Neural cell (in vitro differentiated cells): ENCODE results near the gene APBA1. TPM values are rescaled to one million over a fixed set of nuclear protein-coding genes. Genes with fewer than 3 reads are reported as not detected.

Experiments
- H2AFZ ChIP-seq: fragments of 200-600, 300-800 bp; sonication (generic), shearing (Covaris generic); 2 replicates; pipeline ENCODE4 v1.6.0; 2014; ENCODE audit warnings: low read depth, mild to moderate bottlenecking, antibody characterized with exemption, low read length, moderate library complexity
- H3F3A ChIP-seq: fragments of 200-600 bp; shearing (Covaris generic); 2 replicates; pipeline ENCODE4 v1.6.1; 2016; ENCODE audit warnings: mild to moderate bottlenecking, moderate library complexity, mixed read lengths, antibody characterized with exemption, low read length; ENCODE audit not compliant: insufficient read depth, poor library complexity, severe bottlenecking
- H3K27ac ChIP-seq: fragments of 200-600, 300-800 bp; sonication (generic), shearing (Covaris generic); 2 replicates; pipeline ENCODE4 v1.5.1; 2014; ENCODE audit warnings: mild to moderate bottlenecking, low read length, moderate library complexity
- H3K27me3 ChIP-seq: fragments of 300-800, 200-600 bp; sonication (generic), shearing (Covaris generic); 2 replicates; pipeline ENCODE4 v1.6.0; 2014; ENCODE audit warnings: mild to moderate bottlenecking, low read depth, low read length, moderate library complexity; ENCODE audit not compliant: insufficient read depth
- H3K36me3 ChIP-seq: fragments of 300-800, 200-600 bp; sonication (generic), shearing (Covaris generic); 2 replicates; pipeline ENCODE4 v1.5.1; 2014; ENCODE audit warnings: mild to moderate bottlenecking, antibody characterized with exemption, low read length, moderate library complexity; ENCODE audit not compliant: insufficient read depth
- H3K4me2 ChIP-seq: fragments of 300-800, 200-600 bp; sonication (generic), shearing (Covaris generic); 2 replicates; pipeline ENCODE4 v1.6.0; 2014; ENCODE audit warnings: mild to moderate bottlenecking, low read length
- H3K4me3 ChIP-seq: fragments of 300-800, 200-600 bp; sonication (generic), shearing (Covaris generic); 2 replicates; pipeline ENCODE4 v1.5.1; 2014; ENCODE audit warnings: mild to moderate bottlenecking, low read length, moderate library complexity
- H3K79me2 ChIP-seq: fragments of 200-600 bp; shearing (Covaris generic); replicated peaks from 2 replicates; pipeline ENCODE4 v1.6.0; 2014; ENCODE audit warnings: mild to moderate bottlenecking, low read length, moderate library complexity; ENCODE audit not compliant: insufficient read depth
- H3K9ac ChIP-seq: fragments of 300-800, 200-600 bp; sonication (generic), shearing (Covaris generic); 2 replicates; pipeline ENCODE4 v1.6.1; 2016; ENCODE audit warnings: mild to moderate bottlenecking, low read length, mixed read lengths
- H3K9me2 ChIP-seq: fragments of 200-600 bp; shearing (Covaris generic); 2 replicates; pipeline ENCODE4 v1.6.1; 2016; ENCODE audit warnings: mild to moderate bottlenecking, low read length, mixed read lengths; ENCODE audit not compliant: insufficient read depth
- H3K9me3 ChIP-seq: fragments of 200-600, 300-800 bp; sonication (generic), shearing (Covaris generic); 2 replicates; pipeline ENCODE4 v1.6.1; 2016; ENCODE audit warnings: mild to moderate bottlenecking, mixed run types, low read length, moderate library complexity, mixed read lengths
- H4K20me1 ChIP-seq: fragments of 200-600 bp; shearing (Covaris generic); 2 replicates; pipeline ENCODE4 v1.6.1; 2016; ENCODE audit warnings: mild to moderate bottlenecking, mixed run types; ENCODE audit not compliant: insufficient read depth
- CTCF ChIP-seq: fragments of 450-650 bp; IDR thresholded peaks from 2 replicates; pipeline ENCODE4 v1.5.1; 2014; ENCODE audit warnings: antibody characterized with exemption, mild to moderate bottlenecking, moderate library complexity; ENCODE audit not compliant: poor library complexity, severe bottlenecking
- EP300 ChIP-seq: fragments of 450-650 bp; conservative IDR thresholded peaks from 2 replicates; pipeline ENCODE4 v1.6.1; 2014; ENCODE audit warnings: antibody characterized with exemption, mild to moderate bottlenecking, moderate library complexity; ENCODE audit not compliant: poor library complexity, severe bottlenecking
- EZH2 ChIP-seq: fragments of 200-600, 300-800 bp; shearing (Covaris generic), sonication (generic); IDR thresholded peaks from 2 replicates; pipeline ENCODE4 v1.6.1; 2014; ENCODE audit warnings: antibody characterized with exemption, low read length, borderline replicate concordance, mild to moderate bottlenecking; ENCODE audit not compliant: insufficient read depth, poor library complexity, severe bottlenecking
- MXI1 ChIP-seq: fragments of 450-650 bp; conservative IDR thresholded peaks from 2 replicates; pipeline ENCODE4 v1.6.1; 2014; ENCODE audit warnings: antibody characterized with exemption, mild to moderate bottlenecking; ENCODE audit not compliant: poor library complexity, severe bottlenecking
- POLR2AphosphoS5 ChIP-seq: IDR thresholded peaks from 2 replicates; pipeline ENCODE4 v1.6.1; 2012
- RAD21 ChIP-seq: fragments of 450-650 bp; conservative IDR thresholded peaks from 2 replicates; pipeline ENCODE4 v1.6.1; 2014; ENCODE audit warnings: antibody characterized with exemption, mild to moderate bottlenecking, moderate library complexity
- REST ChIP-seq: IDR thresholded peaks from 2 replicates; pipeline ENCODE4 v1.6.1; 2012; ENCODE audit warnings: borderline replicate concordance
- SMC3 ChIP-seq: fragments of 450-650 bp; conservative IDR thresholded peaks from 2 replicates; pipeline ENCODE4 v1.6.1; 2014; ENCODE audit warnings: antibody characterized with exemption, mild to moderate bottlenecking, moderate library complexity; ENCODE audit not compliant: poor library complexity
- TAF1 ChIP-seq: IDR thresholded peaks from 2 replicates; pipeline ENCODE4 v1.6.1; 2012; ENCODE audit warnings: low read depth
- polyA plus RNA-seq: library from polyadenylated mRNA; depleted of rRNA; stranded (reverse); fragments of >200 nt; gene quantifications from 2 replicates; pipeline ENCODE4 v1.2.3, GENCODE V29; 2014

APBA1 gene
- polyA plus RNA-seq, 1 donor from 2014 or later, result 10.9 TPM

- H3K27ac ChIP-seq, result no peak overlapping the region
- TF ChIP-seq RAD21, result no peak
- no peak for TF ChIP-seq EZH2
- no peak for TF ChIP-seq TAF1
- TF ChIP-seq POLR2AphosphoS5, result no peak
- no peak for TF ChIP-seq SMC3
- no peak for TF ChIP-seq MXI1
- no peak for TF ChIP-seq REST
- no peak for TF ChIP-seq CTCF
- no peak for TF ChIP-seq EP300
- no peak overlapping the region for H3K4me2 ChIP-seq
- H4K20me1 ChIP-seq, result no peaks in the 10 kb centered on the region
- no peaks in the 10 kb centered on the region for H3F3A ChIP-seq
- H3K9me3 ChIP-seq, result no peaks in the 10 kb centered on the region
- no peaks in the 10 kb centered on the region for H3K9me2 ChIP-seq
- no peaks in the 10 kb centered on the region for H3K27me3 ChIP-seq
- no peak overlapping the region for H3K9ac ChIP-seq
- no peaks in the 10 kb centered on the region for H3K79me2 ChIP-seq
- H3K4me3 ChIP-seq, result no peak overlapping the region
- H3K36me3 ChIP-seq, result no peaks in the 10 kb centered on the region
- H2AFZ ChIP-seq, result no peak overlapping the region
These were observed 5.8 kb upstream of the APBA1 start for GRCh38 chr9:69677931-69678330.

GRCh38 chr9:69675563-69675962 is 3.4 kb upstream of the APBA1 start:
- no peaks in the 10 kb centered on the region for H3K27me3 ChIP-seq
- no peaks in the 10 kb centered on the region for H3F3A ChIP-seq
- H3K4me2 ChIP-seq, result no peak overlapping the region
- H4K20me1 ChIP-seq, result no peaks in the 10 kb centered on the region
- H3K9ac ChIP-seq, result no peak overlapping the region
- no peaks in the 10 kb centered on the region for H3K9me3 ChIP-seq
- no peak overlapping the region for H3K27ac ChIP-seq
- no peaks in the 10 kb centered on the region for H3K9me2 ChIP-seq
- no peak overlapping the region for H3K4me3 ChIP-seq
- no peak for TF ChIP-seq RAD21
- TF ChIP-seq SMC3, result no peak
- TF ChIP-seq POLR2AphosphoS5, result no peak
- no peak for TF ChIP-seq EP300
- TF ChIP-seq CTCF, result no peak
- no peak for TF ChIP-seq MXI1
- TF ChIP-seq TAF1, result no peak
- no peak for TF ChIP-seq EZH2
- TF ChIP-seq REST, result no peak
- H3K79me2 ChIP-seq, result peaks cover 6% of the 10 kb centered on the region
- no peak overlapping the region for H2AFZ ChIP-seq
- H3K36me3 ChIP-seq, result no peaks in the 10 kb centered on the region
